ENCODE measurements around the gene EDEM2. TPM values are rescaled to one million over a fixed set of nuclear protein-coding genes. Genes with fewer than 3 reads are reported as not detected.

Gene EDEM2
- total RNA-seq, 1 experiment from 2014 or later = 22.8 TPM

DNA sequence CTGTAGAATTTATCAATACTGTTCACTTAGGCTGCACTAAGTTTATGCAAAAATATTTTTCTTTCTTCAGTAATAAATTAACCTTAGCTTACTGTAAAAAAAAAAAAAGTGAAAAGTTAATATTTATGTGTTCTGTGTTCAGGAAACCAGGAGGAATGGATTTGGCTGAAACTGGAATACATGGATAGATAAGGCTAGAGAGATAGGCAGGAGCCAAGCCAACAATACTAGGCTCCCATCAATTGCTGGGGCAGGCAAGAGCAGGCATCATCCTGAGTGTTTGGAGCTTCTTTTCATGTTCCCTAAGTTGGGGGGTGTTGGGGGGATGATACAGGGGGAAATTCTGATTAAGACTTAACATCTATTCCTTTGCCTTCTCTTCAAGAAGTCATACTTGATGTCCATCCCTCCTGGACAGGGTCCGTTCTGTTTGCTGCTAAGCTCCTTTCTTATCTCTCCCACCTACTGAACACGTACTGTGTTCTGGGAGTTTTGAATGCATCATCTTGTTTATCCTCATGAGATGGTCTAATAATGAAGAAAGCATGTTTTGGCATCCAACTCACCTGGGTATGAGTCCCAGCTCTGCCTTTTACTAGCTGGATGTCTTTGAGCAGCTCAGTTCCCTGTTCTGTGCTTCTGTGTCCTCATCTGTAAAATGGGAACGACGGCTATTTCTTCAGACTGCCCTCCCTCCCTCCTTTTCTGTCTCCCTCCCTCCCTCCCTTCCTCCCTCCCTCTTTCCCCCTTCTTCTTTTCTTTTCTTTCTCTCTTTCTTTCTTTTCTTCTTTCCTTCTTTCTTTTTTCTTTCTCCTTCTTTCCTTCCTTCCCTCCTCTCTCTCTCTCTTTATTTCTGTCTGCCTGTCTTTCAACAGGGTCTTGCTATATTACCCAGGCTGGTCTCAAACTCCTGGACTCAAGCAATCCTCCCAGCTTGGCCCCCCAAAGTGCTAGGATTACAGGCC is 18.4 kb upstream of the EDEM2 start:
- DNase-seq (ENCODE audit: low read depth, low spot score) = no peak
- H2AFZ ChIP-seq (ENCODE audit: low read depth, low read length, poor library complexity, severe bottlenecking) = no peak overlapping the region
- no peaks in the 10 kb centered on the region for H3K9me3 ChIP-seq (ENCODE audit: control insufficient read depth in 1 of 2, insufficient read depth in 1 of 2, low read depth in 1 of 2, low read length in 2 of 2)
- no peaks in the 10 kb centered on the region for H3K9me2 ChIP-seq (ENCODE audit: insufficient read depth)
- no peak for TF ChIP-seq ELF1 (IDR thresholded peaks at IDR 0.05; ENCODE audit: borderline replicate concordance, low read depth)
- TF ChIP-seq, protein P1, sequence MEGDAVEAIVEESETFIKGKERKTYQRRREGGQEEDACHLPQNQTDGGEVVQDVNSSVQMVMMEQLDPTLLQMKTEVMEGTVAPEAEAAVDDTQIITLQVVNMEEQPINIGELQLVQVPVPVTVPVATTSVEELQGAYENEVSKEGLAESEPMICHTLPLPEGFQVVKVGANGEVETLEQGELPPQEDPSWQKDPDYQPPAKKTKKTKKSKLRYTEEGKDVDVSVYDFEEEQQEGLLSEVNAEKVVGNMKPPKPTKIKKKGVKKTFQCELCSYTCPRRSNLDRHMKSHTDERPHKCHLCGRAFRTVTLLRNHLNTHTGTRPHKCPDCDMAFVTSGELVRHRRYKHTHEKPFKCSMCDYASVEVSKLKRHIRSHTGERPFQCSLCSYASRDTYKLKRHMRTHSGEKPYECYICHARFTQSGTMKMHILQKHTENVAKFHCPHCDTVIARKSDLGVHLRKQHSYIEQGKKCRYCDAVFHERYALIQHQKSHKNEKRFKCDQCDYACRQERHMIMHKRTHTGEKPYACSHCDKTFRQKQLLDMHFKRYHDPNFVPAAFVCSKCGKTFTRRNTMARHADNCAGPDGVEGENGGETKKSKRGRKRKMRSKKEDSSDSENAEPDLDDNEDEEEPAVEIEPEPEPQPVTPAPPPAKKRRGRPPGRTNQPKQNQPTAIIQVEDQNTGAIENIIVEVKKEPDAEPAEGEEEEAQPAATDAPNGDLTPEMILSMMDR (IDR thresholded peaks at IDR 0.05 in 2 of 3, conservative IDR thresholded peaks at IDR 0.05 in 1 of 3; ENCODE audit: borderline replicate concordance in 1 of 3, insufficient read depth in 1 of 3, low read depth in 2 of 3, low read length in 2 of 3) = no peak
- no peak for TF ChIP-seq TCF7L2 (IDR thresholded peaks at IDR 0.05; ENCODE audit: borderline replicate concordance, extremely low read depth, insufficient read depth, insufficient read length)
- no peak for TF ChIP-seq EZH2 (IDR thresholded peaks at IDR 0.05)
- no peak for TF ChIP-seq ZFX (IDR thresholded peaks at IDR 0.05)
- TF ChIP-seq SP1 (IDR thresholded peaks at IDR 0.05; ENCODE audit: low read depth) = no peak
- TF ChIP-seq CBX3 (IDR thresholded peaks at IDR 0.05; ENCODE audit: low read depth) = no peak
- no peak for TF ChIP-seq ZNF274 (IDR thresholded peaks at IDR 0.05; ENCODE audit: low read depth, low read length)
- TF ChIP-seq EGR1 (IDR thresholded peaks at IDR 0.05; ENCODE audit: low read depth) = no peak
- TF ChIP-seq, protein P2, sequence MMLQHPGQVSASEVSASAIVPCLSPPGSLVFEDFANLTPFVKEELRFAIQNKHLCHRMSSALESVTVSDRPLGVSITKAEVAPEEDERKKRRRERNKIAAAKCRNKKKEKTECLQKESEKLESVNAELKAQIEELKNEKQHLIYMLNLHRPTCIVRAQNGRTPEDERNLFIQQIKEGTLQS (IDR thresholded peaks at IDR 0.05) = no peak
- TF ChIP-seq SIN3A (IDR thresholded peaks at IDR 0.05; ENCODE audit: low read depth) = no peak
- TF ChIP-seq, protein P3, sequence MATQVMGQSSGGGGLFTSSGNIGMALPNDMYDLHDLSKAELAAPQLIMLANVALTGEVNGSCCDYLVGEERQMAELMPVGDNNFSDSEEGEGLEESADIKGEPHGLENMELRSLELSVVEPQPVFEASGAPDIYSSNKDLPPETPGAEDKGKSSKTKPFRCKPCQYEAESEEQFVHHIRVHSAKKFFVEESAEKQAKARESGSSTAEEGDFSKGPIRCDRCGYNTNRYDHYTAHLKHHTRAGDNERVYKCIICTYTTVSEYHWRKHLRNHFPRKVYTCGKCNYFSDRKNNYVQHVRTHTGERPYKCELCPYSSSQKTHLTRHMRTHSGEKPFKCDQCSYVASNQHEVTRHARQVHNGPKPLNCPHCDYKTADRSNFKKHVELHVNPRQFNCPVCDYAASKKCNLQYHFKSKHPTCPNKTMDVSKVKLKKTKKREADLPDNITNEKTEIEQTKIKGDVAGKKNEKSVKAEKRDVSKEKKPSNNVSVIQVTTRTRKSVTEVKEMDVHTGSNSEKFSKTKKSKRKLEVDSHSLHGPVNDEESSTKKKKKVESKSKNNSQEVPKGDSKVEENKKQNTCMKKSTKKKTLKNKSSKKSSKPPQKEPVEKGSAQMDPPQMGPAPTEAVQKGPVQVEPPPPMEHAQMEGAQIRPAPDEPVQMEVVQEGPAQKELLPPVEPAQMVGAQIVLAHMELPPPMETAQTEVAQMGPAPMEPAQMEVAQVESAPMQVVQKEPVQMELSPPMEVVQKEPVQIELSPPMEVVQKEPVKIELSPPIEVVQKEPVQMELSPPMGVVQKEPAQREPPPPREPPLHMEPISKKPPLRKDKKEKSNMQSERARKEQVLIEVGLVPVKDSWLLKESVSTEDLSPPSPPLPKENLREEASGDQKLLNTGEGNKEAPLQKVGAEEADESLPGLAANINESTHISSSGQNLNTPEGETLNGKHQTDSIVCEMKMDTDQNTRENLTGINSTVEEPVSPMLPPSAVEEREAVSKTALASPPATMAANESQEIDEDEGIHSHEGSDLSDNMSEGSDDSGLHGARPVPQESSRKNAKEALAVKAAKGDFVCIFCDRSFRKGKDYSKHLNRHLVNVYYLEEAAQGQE (IDR thresholded peaks at IDR 0.05; ENCODE audit: low read depth) = no peak
- TF ChIP-seq SRF (IDR thresholded peaks at IDR 0.05; ENCODE audit: low read depth) = no peak
- TF ChIP-seq, protein P4, sequence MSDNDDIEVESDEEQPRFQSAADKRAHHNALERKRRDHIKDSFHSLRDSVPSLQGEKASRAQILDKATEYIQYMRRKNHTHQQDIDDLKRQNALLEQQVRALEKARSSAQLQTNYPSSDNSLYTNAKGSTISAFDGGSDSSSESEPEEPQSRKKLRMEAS (IDR thresholded peaks at IDR 0.05) = no peak
- TF ChIP-seq POLR2AphosphoS5 (IDR thresholded peaks at IDR 0.05; ENCODE audit: low read depth, low read length) = no peak
- no peak for TF ChIP-seq RAD21 (IDR thresholded peaks at IDR 0.05; ENCODE audit: low read depth)
- no peak for TF ChIP-seq POLR2A (IDR thresholded peaks at IDR 0.05; ENCODE audit: borderline replicate concordance, extremely low read depth, insufficient read depth, insufficient read length)
- H3K27ac ChIP-seq (ENCODE audit: low read depth, low read length) = no peak overlapping the region
- POLR2A ChIA-PET = no interaction called here
- H3K4me2 ChIP-seq (ENCODE audit: low read length) = no peak overlapping the region
- H4K20me1 ChIP-seq (ENCODE audit: insufficient read depth) = no peaks in the 10 kb centered on the region
- CTCF ChIA-PET = interaction anchor here (1.4 to 2.0 kb wide), 2 partner anchors 19 to 21 kb away, joined by 4 to 8 read pairs; partner anchors contain the start of gene EDEM2
- H3K4me3 ChIP-seq (replicated peaks in 1 of 2; ENCODE audit: low read depth in 1 of 2, low read length in 2 of 2) = no peak overlapping the region
- RAD21 ChIA-PET (ENCODE audit: low non-redundant PET in 1 of 2, low total read pairs in 2 of 2, uncharacterized antibody in 2 of 2, unreplicated experiment in 2 of 2) = no interaction called here
- H3K27me3 ChIP-seq (ENCODE audit: insufficient read depth, low read length) = no peaks in the 10 kb centered on the region
- H3K9ac ChIP-seq (ENCODE audit: low read length) = no peak overlapping the region
- no peaks in the 10 kb centered on the region for H3K79me2 ChIP-seq (ENCODE audit: insufficient read depth, low read length)
- no peak for ATAC-seq
- BruUV-seq (replicated peaks) = no TSS peak
- intact Hi-C loops (cut with micrococcal nuclease) = no loop called here
- H3K4me1 ChIP-seq (ENCODE audit: control insufficient read depth in 1 of 2, insufficient read depth in 2 of 2, low read length in 2 of 2) = no peaks in the 10 kb centered on the region
- H3K36me3 ChIP-seq (ENCODE audit: control insufficient read depth in 1 of 2, insufficient read depth in 2 of 2, low read length in 2 of 2) = no peaks in the 10 kb centered on the region

Data from HCT116 (cell line).